G401.6 (cell line): Measurements from ENCODE around the gene UBR3.
A peak's percentile ranks its signal among the peaks of the same experiment; 100 is the strongest.
"Not testable (repeated sequence)": the region's sequence is repeated elsewhere in the genome, so short reads cannot be mapped to it uniquely, and the experiment has no call there.

Experiments
- FAIRE-seq: peaks from 2 replicates; lab custom pipeline; 2012; peaks lifted over from hg19 to GRCh38; lab: Jason Lieb, UNC

The UBR3 gene

GRCh38 chr2:169871369-169871768 lies 44.1 kb downstream of the UBR3 start:
- not testable (repeated sequence) for FAIRE-seq

GRCh38 chr2:169871994-169872393 lies 44.7 kb downstream of the UBR3 start:
- no peak for FAIRE-seq

- peak; percentile 95 for FAIRE-seq
Measured at GRCh38 chr2:169877398-169877797, 50.1 kb downstream of the UBR3 start.

GRCh38 chr2:169887120-169887519 lies 59.9 kb downstream of the UBR3 start:
- no peak for FAIRE-seq

GRCh38 chr2:169891593-169892298 lies 64.5 kb downstream of the UBR3 start:
- FAIRE-seq: no peak

- peak; percentile 42 for FAIRE-seq
Measured at GRCh38 chr2:169892951-169893350, 65.7 kb downstream of the UBR3 start.

- no peak for FAIRE-seq
Measured at GRCh38 chr2:169895294-169895985, 68.2 kb downstream of the UBR3 start.

- no peak for FAIRE-seq
Measured at GRCh38 chr2:169897834-169898233, 70.6 kb downstream of the UBR3 start.

GRCh38 chr2:169900103-169900502 lies 72.8 kb downstream of the UBR3 start:
- FAIRE-seq: not testable (repeated sequence)

GRCh38 chr2:169900686-169901085 lies 73.4 kb downstream of the UBR3 start:
- FAIRE-seq: no peak

- FAIRE-seq: no peak
Measured at GRCh38 chr2:169906731-169907130, 79.5 kb downstream of the UBR3 start.

GRCh38 chr2:169909376-169909775 lies 82.1 kb downstream of the UBR3 start:
- FAIRE-seq: no peak

- FAIRE-seq: no peak
Measured at GRCh38 chr2:169910109-169910799, 83.0 kb downstream of the UBR3 start.

GRCh38 chr2:169911119-169911518 lies 83.9 kb downstream of the UBR3 start:
- FAIRE-seq: no peak

- FAIRE-seq: no peak
Measured at GRCh38 chr2:169916623-169917022, 89.4 kb downstream of the UBR3 start.

- FAIRE-seq: peak; percentile 63
Measured at GRCh38 chr2:169923977-169924376, 96.7 kb downstream of the UBR3 start.

- FAIRE-seq: no peak
Measured at GRCh38 chr2:169925968-169926367, 98.7 kb downstream of the UBR3 start.

GRCh38 chr2:169928463-169928864 lies 101.2 kb downstream of the UBR3 start:
- FAIRE-seq: peak; percentile 97

- peak; percentile 99 for FAIRE-seq
Measured at GRCh38 chr2:169933124-169933711, 106.0 kb downstream of the UBR3 start.

GRCh38 chr2:169936652-169937051 lies 109.4 kb downstream of the UBR3 start:
- not testable (repeated sequence) for FAIRE-seq

GRCh38 chr2:169945515-169945914 lies 118.3 kb downstream of the UBR3 start:
- FAIRE-seq: no peak

GRCh38 chr2:169946092-169946491 lies 118.8 kb downstream of the UBR3 start:
- peak; percentile 70 for FAIRE-seq

GRCh38 chr2:169946546-169946945 lies 119.3 kb downstream of the UBR3 start:
- FAIRE-seq: peak; percentile 8
